ENCODE measurements around the gene RPS14. TPM values are rescaled to one million over a fixed set of nuclear protein-coding genes. Genes with fewer than 3 reads are reported as not detected.

RPS14 gene
- total and polyA plus RNA-seq, 12 donors: 984 to 4,233 (median 1,252) TPM

- no peak for TF ChIP-seq CTCF (IDR thresholded peaks at IDR 0.05)
- no peaks in the 10 kb centered on the region for H3K27me3 ChIP-seq
- intact Hi-C loops (cut with DNase I): no loop called here
- H3K27ac ChIP-seq: peak overlapping the region in 9 of 10 donors; percentile 47 to 99 (median 95)
- H3K36me3 ChIP-seq: peaks cover 0 to 29% (median 0%) of the 10 kb centered on the region in 9 donors
- no peak overlapping the region for H3K4me3 ChIP-seq
- no peak for ATAC-seq
- peaks cover 45 to 88% (median 75%) of the 10 kb centered on the region in 9 donors for H3K4me1 ChIP-seq
- H3K9me3 ChIP-seq: no peaks in the 10 kb centered on the region
- 61 to 64% methylated on average over 4 of the region's 4 CpGs for WGBS, 2 donors
- no peak for DNase-seq
Measured at GRCh38 chr5:150491876-150492275, 42.3 kb upstream of the RPS14 start.

- peaks cover 0 to 24% (median 0%) of the 10 kb centered on the region in 9 donors for H3K36me3 ChIP-seq
- peaks cover 45 to 77% (median 68%) of the 10 kb centered on the region in 9 donors for H3K4me1 ChIP-seq
- TF ChIP-seq CTCF (IDR thresholded peaks at IDR 0.05): no peak
- ATAC-seq: no peak
- no peak overlapping the region for H3K4me3 ChIP-seq
- 17 to 41% methylated on average over 1 of the region's 1 CpG for WGBS, 2 donors
- peak overlapping the region in 9 of 10 donors; percentile 90 to 99 (median 98) for H3K27ac ChIP-seq
- DNase-seq: no peak
- no peaks in the 10 kb centered on the region for H3K9me3 ChIP-seq
- intact Hi-C loops (cut with DNase I): loop anchor here in 1 of 10 donors (1.0 kb wide), 1 partner anchor 28 kb away; no protein-coding TSS in a partner anchor
- no peaks in the 10 kb centered on the region for H3K27me3 ChIP-seq
Measured at GRCh38 chr5:150490754-150491153, 41.2 kb upstream of the RPS14 start.

GRCh38 chr5:150490296-150490669 lies 40.7 kb upstream of the RPS14 start:
- WGBS, 2 donors: 78 to 79% methylated on average over 2 of the region's 2 CpGs
- Histone ChIP-seq H3K36me3 (peaks cover 0 to 20% (median 0%) of the 10 kb centered on the region in 9 donors), H3K27ac (peak overlapping the region; percentile 90 to 99 (median 96)), H3K27me3 (no peaks in the 10 kb centered on the region), H3K4me1 (peaks cover 45 to 80% (median 67%) of the 10 kb centered on the region in 9 donors), H3K4me3 (peak overlapping the region in 2 of 10 donors; percentile 6 to 94), H3K9me3 (no peaks in the 10 kb centered on the region)
- intact Hi-C loops (cut with DNase I): loop anchor here in 1 of 10 donors (1.0 kb wide), 1 partner anchor 28 kb away; no protein-coding TSS in a partner anchor
- DNase-seq (no peak), ATAC-seq (no peak)
- TF ChIP-seq CTCF (IDR thresholded peaks at IDR 0.05): no peak

- DNase-seq (peak in 1 of 2 donors; percentile 37), ATAC-seq (peak in 3 of 8 donors; percentile 3 to 4 (median 3))
- WGBS, 2 donors: 39 to 41% methylated on average over 9 of the region's 9 CpGs
- intact Hi-C loops (cut with DNase I): loop anchor here in 8 of 10 donors (1.0 to 10.0 kb wide), 5 partner anchors 27 to 55 kb away; no protein-coding TSS in a partner anchor
- no peaks in the 10 kb centered on the region for H3K27me3 ChIP-seq
- peak overlapping the region in 3 of 10 donors; percentile 6 to 94 (median 94) for H3K4me3 ChIP-seq
- peaks cover 45 to 87% (median 70%) of the 10 kb centered on the region in 9 donors for H3K4me1 ChIP-seq
- H3K27ac ChIP-seq: peak overlapping the region; percentile 90 to 99 (median 96)
- peaks cover 0 to 15% (median 0%) of the 10 kb centered on the region in 9 donors for H3K36me3 ChIP-seq
- TF ChIP-seq CTCF (IDR thresholded peaks at IDR 0.05): peak in 1 of 9 donors; percentile 3
- H3K9me3 ChIP-seq: no peaks in the 10 kb centered on the region
Measured at GRCh38 chr5:150489360-150490295, 40.1 kb upstream of the RPS14 start.
